GM12878 (cell line): ENCODE measurements around the gene CAMTA1.

ENCODE experiments used
- JUND ChIP-seq: IDR thresholded peaks from 2 replicates; pipeline ENCODE4 v1.6.1; 2012; ENCODE audit warnings: low read depth, mild to moderate bottlenecking, low read length, improper control_type of control experiment, moderate library complexity
- POLR2A ChIP-seq: IDR thresholded peaks from 2 replicates; pipeline ENCODE4 v1.6.1; 2011; ENCODE audit warnings: low read depth, mild to moderate bottlenecking, low read length
- SMC3 ChIP-seq: IDR thresholded peaks from 2 replicates; pipeline ENCODE4 v1.6.1; 2011; ENCODE audit warnings: low read length, improper control_type of control experiment, borderline replicate concordance
- TF ChIP-seq, protein P1 (sequence below), 3 experiments: IDR thresholded peaks in 2 of 3; conservative IDR thresholded peaks in 1 of 3; 2 replicates each; pipeline ENCODE4 v1.5.1; 2011; ENCODE audit warnings: low read depth in 3 of 3, low read length in 3 of 3, mild to moderate bottlenecking in 3 of 3, control low read depth in 2 of 3, moderate library complexity in 2 of 3, inconsistent platforms in 1 of 3, mixed read lengths in 1 of 3; ENCODE audit not compliant: control insufficient read depth in 2 of 3, insufficient read depth in 1 of 3; ENCODE audit errors: extremely low read depth in 1 of 3

GRCh38 chr1:7393136-7393535 lies 607.9 kb downstream of the CAMTA1 start:
- TF ChIP-seq, protein P1, sequence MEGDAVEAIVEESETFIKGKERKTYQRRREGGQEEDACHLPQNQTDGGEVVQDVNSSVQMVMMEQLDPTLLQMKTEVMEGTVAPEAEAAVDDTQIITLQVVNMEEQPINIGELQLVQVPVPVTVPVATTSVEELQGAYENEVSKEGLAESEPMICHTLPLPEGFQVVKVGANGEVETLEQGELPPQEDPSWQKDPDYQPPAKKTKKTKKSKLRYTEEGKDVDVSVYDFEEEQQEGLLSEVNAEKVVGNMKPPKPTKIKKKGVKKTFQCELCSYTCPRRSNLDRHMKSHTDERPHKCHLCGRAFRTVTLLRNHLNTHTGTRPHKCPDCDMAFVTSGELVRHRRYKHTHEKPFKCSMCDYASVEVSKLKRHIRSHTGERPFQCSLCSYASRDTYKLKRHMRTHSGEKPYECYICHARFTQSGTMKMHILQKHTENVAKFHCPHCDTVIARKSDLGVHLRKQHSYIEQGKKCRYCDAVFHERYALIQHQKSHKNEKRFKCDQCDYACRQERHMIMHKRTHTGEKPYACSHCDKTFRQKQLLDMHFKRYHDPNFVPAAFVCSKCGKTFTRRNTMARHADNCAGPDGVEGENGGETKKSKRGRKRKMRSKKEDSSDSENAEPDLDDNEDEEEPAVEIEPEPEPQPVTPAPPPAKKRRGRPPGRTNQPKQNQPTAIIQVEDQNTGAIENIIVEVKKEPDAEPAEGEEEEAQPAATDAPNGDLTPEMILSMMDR (IDR thresholded peaks at IDR 0.05 in 2 of 3, conservative IDR thresholded peaks at IDR 0.05 in 1 of 3; ENCODE audit: control insufficient read depth in 2 of 3, extremely low read depth in 1 of 3, insufficient read depth in 1 of 3, low read depth in 3 of 3, low read length in 3 of 3): no peak
- TF ChIP-seq JUND: no peak
- TF ChIP-seq POLR2A: no peak
- TF ChIP-seq SMC3: no peak
